ENCODE results near the gene CDC20.
"Not testable (repeated sequence)": the region's sequence is repeated elsewhere in the genome, so short reads cannot be mapped to it uniquely, and the experiment has no call there.

The CDC20 gene

DNA sequence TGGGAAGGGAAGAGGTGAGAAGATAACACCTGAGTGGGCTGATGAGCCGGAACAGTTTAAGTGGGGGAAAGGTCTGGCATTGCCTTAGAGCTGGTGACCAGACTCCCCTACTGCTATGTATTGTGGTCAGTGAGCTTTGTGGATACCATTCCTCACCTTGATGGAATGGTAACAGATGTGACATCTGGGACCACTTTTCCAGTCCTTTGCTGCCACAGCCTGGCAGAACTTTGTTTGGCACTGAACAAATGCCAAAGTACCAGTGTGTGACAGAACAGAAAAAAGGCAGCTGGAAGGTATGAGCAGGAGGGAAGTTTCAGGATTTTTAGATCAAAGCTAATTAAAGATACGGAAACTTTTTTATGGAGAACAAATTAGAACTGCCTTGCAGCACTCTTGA, 24.7 kb downstream of the CDC20 start:
- DNase-seq = no peak

DNA sequence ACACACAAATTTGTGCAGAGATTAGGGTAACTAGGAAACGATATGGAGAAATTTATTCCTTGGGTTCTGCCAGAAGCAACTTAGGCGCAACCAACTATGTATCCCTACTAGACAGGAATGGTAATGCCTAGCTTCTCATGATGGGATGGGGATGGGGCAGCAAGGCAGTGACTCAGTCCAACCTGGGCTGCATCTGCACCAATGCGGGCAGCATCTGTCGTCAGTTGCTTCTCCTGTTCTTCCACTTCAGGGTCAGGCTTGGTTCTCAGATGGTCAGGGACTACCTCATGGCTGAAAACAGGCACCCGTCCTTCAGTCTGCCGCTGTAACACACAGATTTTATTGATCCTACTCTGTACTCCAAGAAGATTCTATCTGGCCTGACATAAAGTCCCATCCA, 27.9 kb downstream of the CDC20 start:
- no peak for DNase-seq

DNA sequence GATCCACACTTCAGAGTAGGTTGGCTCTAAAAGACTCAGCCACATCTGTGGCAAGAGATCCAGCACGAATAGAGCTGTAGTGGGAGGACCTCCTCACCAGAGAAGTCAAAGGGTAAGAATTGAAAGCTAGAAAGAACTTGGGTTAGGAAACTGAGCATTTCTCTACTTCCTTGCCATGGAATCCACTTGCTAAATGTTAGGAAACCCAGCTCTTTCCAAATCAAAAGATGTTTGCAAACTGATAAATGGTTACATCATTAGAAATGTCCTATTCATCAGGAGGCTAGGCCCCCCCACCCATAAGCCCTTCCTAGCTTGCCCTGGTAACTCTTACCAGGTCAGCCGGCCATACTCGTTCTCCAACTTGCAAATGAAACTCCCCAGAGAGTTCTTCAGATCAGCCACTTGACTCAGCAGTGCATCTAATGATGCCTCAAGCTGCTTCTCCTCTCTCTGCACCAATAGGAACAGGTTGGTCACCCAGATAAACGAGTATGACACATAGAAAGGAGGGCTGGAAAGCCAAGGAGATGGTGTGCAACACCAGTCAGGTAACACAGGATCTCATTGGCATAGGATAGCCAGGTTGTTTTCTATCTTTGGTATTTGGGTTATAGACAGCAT, 29.3 kb downstream of the CDC20 start:
- DNase-seq = peak; percentile 78 to 83

DNA sequence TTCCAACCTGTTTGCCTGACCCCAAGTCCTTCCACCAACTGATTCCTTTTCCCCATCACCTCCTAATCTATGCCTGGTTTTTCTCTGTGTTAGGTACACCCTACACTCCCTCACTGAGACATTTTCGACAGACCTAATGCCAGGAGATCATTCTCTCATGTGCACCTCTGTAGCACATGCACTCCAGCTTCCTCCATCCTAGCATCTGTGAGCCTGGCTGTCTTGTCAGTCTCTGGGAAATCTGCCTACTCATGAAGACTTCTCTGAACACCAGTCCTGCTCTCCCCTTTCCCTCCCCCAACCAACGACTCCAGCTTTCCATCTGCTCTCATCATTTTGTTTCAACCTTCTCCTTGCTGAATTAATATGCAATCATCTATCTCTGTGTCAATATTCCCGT, 29.8 kb downstream of the CDC20 start:
- no peak for DNase-seq

- DNase-seq = peak; percentile 93 to 98
These were observed 30.8 kb downstream of the CDC20 start, which contains the start of the genes MED8 and SZT2 for GRCh38 chr1:43389326-43390313. Gene MED8, minus strand, starts transcription at chr1:43389800. Its CDS starts 36 bp downstream, at chr1:43389764. Gene SZT2, plus strand, starts transcription at chr1:43389899. Its CDS starts 70 bp downstream, at chr1:43389969.

DNA sequence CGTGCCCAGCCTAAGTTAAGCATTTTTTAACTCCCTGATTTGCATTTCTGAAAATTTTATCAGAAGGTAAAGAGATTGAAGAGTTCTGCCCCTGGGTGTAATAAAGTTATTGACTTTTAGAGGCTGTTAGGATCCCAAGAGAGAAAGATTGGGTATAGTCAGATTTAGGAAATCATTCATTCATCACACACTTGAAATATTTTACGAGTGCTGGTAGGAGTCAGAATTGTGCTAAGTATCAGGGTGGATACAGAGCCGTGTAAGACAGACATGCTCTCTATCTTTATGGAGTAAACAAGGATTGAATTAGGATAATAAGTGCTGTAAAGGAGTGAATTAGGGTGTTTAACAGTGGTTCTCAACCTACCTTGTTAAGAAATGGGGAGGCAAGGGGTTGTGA, 33.9 kb downstream of the CDC20 start:
- DNase-seq = no peak

DNA sequence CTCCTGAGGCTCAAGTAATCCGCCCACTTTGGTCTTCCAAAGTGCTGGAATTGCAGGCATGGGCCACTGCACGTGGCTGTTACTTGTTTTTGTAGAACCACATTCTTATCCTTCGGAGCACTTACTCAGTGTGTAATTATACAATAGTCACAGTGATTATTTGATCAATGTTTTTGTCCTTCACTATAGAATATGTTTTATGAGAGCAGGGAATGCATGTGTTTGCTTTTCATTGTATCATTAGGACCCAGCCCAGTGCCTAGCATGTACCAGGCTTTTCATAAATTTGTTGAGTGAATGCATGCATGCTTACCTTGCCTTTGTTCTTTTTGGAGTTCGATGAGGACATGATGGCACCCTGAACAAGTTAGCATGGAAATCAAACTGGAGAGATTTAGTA, 36.7 kb downstream of the CDC20 start:
- DNase-seq = no peak

GRCh38 chr1:43396059-43396458, 37.3 kb downstream of the CDC20 start:
- DNase-seq = no peak

- no peak for DNase-seq
These were observed 39.4 kb downstream of the CDC20 start for GRCh38 chr1:43398227-43398626.

DNA sequence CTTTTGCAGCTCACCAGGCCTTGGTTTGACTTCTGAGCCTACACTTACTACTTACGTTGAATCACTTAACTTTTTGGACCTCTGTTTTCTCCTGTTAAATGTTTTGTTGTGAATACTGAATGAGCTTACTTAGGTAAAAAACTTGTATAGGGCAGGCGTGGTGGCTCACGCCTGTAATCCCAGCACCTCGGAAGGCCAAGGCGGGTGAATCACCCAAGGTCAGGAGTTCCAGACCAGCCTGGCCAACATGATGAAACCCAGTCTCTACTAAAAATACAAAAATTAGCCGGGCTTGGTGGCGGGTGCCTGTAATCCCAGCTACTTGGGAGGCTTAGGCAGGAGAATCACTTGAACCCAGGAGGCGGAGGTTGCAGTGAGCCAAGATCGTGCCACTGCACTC, 41.7 kb downstream of the CDC20 start:
- DNase-seq = not testable (repeated sequence)

- DNase-seq = no peak
These were observed 43.5 kb downstream of the CDC20 start for GRCh38 chr1:43402089-43402865.

DNA sequence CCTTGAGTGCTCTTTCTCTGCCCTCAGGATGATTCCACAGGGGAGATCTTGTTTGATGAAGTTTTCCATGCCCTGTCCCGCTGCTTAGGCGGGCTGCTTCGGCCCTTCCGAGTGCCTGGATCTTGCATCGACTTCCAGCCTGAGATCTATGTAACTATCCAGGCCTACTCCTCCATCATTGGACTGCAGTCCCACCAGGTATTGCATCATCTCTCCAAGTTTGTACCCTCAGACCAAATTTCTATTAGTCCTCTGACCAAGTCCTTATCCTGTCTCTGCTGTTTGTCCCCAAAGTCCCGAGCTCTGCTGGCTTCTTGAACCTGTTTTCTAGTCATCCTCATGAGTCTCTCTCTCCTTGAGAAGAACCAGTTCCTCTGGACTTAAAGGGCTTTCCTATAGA, 45.6 kb downstream of the CDC20 start:
- no peak for DNase-seq

GRCh38 chr1:43405219-43405875, 46.6 kb downstream of the CDC20 start:
- no peak for DNase-seq

GRCh38 chr1:43405876-43406234, 47.1 kb downstream of the CDC20 start:
- no peak for DNase-seq

- DNase-seq = no peak
These were observed 51.8 kb downstream of the CDC20 start for GRCh38 chr1:43410571-43410970.
